ENCODE measurements around the gene DBX2.
"Not testable (repeated sequence)": the region's sequence is repeated elsewhere in the genome, so short reads cannot be mapped to it uniquely, and the experiment has no call there.

Gene DBX2

GRCh38 chr12:45050751-45051571 is at the start of gene DBX2:
Gene DBX2 (minus strand): TSS chr12:45051099. CDS start chr12:45050927, 172 bp downstream.
- H3K36me3 ChIP-seq (ENCODE audit: insufficient read depth, low read length) = no peaks in the 10 kb centered on the region
- no peaks in the 10 kb centered on the region for H3K9me3 ChIP-seq (ENCODE audit: low read length)
- H2AFZ ChIP-seq (ENCODE audit: low read length) = no peak within 1 kb of the TSS
- no peak within 1 kb of the TSS for H3K9ac ChIP-seq (ENCODE audit: low read length)
- no peaks in the 10 kb centered on the region for H3K27me3 ChIP-seq (ENCODE audit: insufficient read depth, low read length)
- H3K4me3 ChIP-seq (ENCODE audit: low read depth, low read length, poor library complexity, severe bottlenecking) = no peak within 1 kb of the TSS
- H3K4me1 ChIP-seq (ENCODE audit: insufficient read depth, low read length, severe bottlenecking) = no peaks in the 10 kb centered on the region
- no peak within 1 kb of the TSS for H3K4me2 ChIP-seq (ENCODE audit: low read length)
- H3F3A ChIP-seq (ENCODE audit: insufficient read depth, low read length) = no peaks in the 10 kb centered on the region
- TF ChIP-seq EZH2 (IDR thresholded peaks at IDR 0.05; ENCODE audit: borderline replicate concordance, low read length) (no peak), CTCF (IDR thresholded peaks at IDR 0.05; ENCODE audit: low read length) (no peak)
- H3K9me2 ChIP-seq (ENCODE audit: low read depth, low read length) = no peaks in the 10 kb centered on the region
- no peaks in the 10 kb centered on the region for H4K20me1 ChIP-seq (ENCODE audit: insufficient read depth, low read length)
- H3K79me2 ChIP-seq (ENCODE audit: insufficient read depth, low read length) = no peaks in the 10 kb centered on the region
- H3K27ac ChIP-seq (ENCODE audit: low read depth, low read length, poor library complexity, severe bottlenecking) = no peak within 1 kb of the TSS

GRCh38 chr12:45098766-45099165 is 47.9 kb upstream of the DBX2 start:
- no peaks in the 10 kb centered on the region for H3K36me3 ChIP-seq (ENCODE audit: insufficient read depth, low read length)
- H4K20me1 ChIP-seq (ENCODE audit: insufficient read depth, low read length) = no peaks in the 10 kb centered on the region
- no peaks in the 10 kb centered on the region for H3K4me1 ChIP-seq (ENCODE audit: insufficient read depth, low read length, severe bottlenecking)
- no peaks in the 10 kb centered on the region for H3K27me3 ChIP-seq (ENCODE audit: insufficient read depth, low read length)
- H3K79me2 ChIP-seq (ENCODE audit: insufficient read depth, low read length) = no peaks in the 10 kb centered on the region
- H3F3A ChIP-seq (ENCODE audit: insufficient read depth, low read length) = no peaks in the 10 kb centered on the region
- no peak overlapping the region for H3K9ac ChIP-seq (ENCODE audit: low read length)
- H3K9me2 ChIP-seq (ENCODE audit: low read depth, low read length) = no peaks in the 10 kb centered on the region
- H3K9me3 ChIP-seq (ENCODE audit: low read length) = no peaks in the 10 kb centered on the region
- TF ChIP-seq EZH2 (IDR thresholded peaks at IDR 0.05; ENCODE audit: borderline replicate concordance, low read length) (no peak), CTCF (IDR thresholded peaks at IDR 0.05; ENCODE audit: low read length) (no peak)
- H2AFZ ChIP-seq (ENCODE audit: low read length) = no peak overlapping the region
- H3K4me2 ChIP-seq (ENCODE audit: low read length) = no peak overlapping the region
- H3K4me3 ChIP-seq (ENCODE audit: low read depth, low read length, poor library complexity, severe bottlenecking) = no peak overlapping the region
- H3K27ac ChIP-seq (ENCODE audit: low read depth, low read length, poor library complexity, severe bottlenecking) = no peak overlapping the region

- not testable (repeated sequence) for H3K9ac ChIP-seq (ENCODE audit: low read length); H3K27ac ChIP-seq (ENCODE audit: low read depth, low read length, poor library complexity, severe bottlenecking); H3K4me3 ChIP-seq (ENCODE audit: low read depth, low read length, poor library complexity, severe bottlenecking); H3F3A ChIP-seq (ENCODE audit: insufficient read depth, low read length); H3K4me2 ChIP-seq (ENCODE audit: low read length); H4K20me1 ChIP-seq (ENCODE audit: insufficient read depth, low read length); H3K4me1 ChIP-seq (ENCODE audit: insufficient read depth, low read length, severe bottlenecking); H2AFZ ChIP-seq (ENCODE audit: low read length); H3K79me2 ChIP-seq (ENCODE audit: insufficient read depth, low read length); H3K27me3 ChIP-seq (ENCODE audit: insufficient read depth, low read length); H3K9me2 ChIP-seq (ENCODE audit: low read depth, low read length); H3K36me3 ChIP-seq (ENCODE audit: insufficient read depth, low read length); H3K9me3 ChIP-seq (ENCODE audit: low read length)
Observed at GRCh38 chr12:45095417-45095816, 44.5 kb upstream of the DBX2 start.

- Histone ChIP-seq H3F3A (ENCODE audit: insufficient read depth, low read length) (no peaks in the 10 kb centered on the region), H3K79me2 (ENCODE audit: insufficient read depth, low read length) (no peaks in the 10 kb centered on the region), H3K4me3 (ENCODE audit: low read depth, low read length, poor library complexity, severe bottlenecking) (no peak overlapping the region), H4K20me1 (ENCODE audit: insufficient read depth, low read length) (no peaks in the 10 kb centered on the region), H3K4me1 (ENCODE audit: insufficient read depth, low read length, severe bottlenecking) (no peaks in the 10 kb centered on the region), H3K27me3 (ENCODE audit: insufficient read depth, low read length) (no peaks in the 10 kb centered on the region), H3K4me2 (ENCODE audit: low read length) (no peak overlapping the region), H3K36me3 (ENCODE audit: insufficient read depth, low read length) (no peaks in the 10 kb centered on the region), H3K27ac (ENCODE audit: low read depth, low read length, poor library complexity, severe bottlenecking) (no peak overlapping the region), H3K9me2 (ENCODE audit: low read depth, low read length) (no peaks in the 10 kb centered on the region), H3K9me3 (ENCODE audit: low read length) (no peaks in the 10 kb centered on the region), H3K9ac (ENCODE audit: low read length) (no peak overlapping the region), H2AFZ (ENCODE audit: low read length) (no peak overlapping the region)
- TF ChIP-seq CTCF (IDR thresholded peaks at IDR 0.05; ENCODE audit: low read length) = no peak
- TF ChIP-seq EZH2 (IDR thresholded peaks at IDR 0.05; ENCODE audit: borderline replicate concordance, low read length) = no peak
Observed at GRCh38 chr12:45093051-45093450, 42.2 kb upstream of the DBX2 start.

All from OCI-LY1 (cell line).